G401.6 (cell line): Measurements from ENCODE around the gene MMP13.
"Not testable (repeated sequence)": the region's sequence is repeated elsewhere in the genome, so short reads cannot be mapped to it uniquely, and the experiment has no call there.

Experiments used
- FAIRE-seq: peaks from 2 replicates; lab custom pipeline; 2012; peaks lifted over from hg19 to GRCh38; lab: Jason Lieb, UNC

MMP13 gene

DNA sequence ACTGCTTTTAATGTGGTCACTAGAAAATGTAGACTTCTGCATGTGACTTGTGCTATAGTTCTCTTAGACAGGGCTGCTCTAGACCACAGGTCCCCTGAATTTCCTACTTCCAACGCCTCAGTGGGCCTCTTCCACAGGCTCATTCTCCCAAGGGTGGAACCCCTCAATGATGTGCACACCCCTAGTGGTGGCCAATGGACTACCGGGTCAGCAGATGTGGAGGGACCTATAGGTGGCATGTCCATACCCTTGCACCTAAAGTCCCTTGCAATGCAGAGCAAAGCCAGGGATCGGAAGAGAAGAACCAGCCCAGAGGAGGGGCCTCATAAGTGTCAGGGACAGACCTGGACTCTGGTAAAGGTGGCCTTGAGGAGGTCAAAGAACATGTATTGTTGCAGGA, 20.0 kb downstream of the MMP13 start:
- no peak for FAIRE-seq

DNA sequence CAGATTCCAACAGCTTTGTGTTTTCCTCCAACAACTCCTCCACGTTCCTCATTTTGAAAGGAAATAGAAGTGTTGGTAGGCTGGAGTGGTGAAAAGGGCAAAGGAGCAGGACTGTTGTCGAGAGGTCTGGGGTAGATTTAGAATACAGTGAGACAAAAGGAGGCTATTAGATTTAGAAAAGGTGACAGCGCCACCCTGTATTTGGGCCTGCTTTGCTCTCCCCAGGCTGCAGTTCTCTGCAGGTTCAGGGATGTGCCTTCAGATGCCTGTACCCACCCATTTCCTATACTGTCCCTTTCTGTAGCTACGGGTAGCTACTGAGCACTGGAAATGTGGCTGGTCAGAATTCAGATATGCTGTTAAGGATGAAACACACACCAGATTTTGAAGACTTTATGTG, 20.8 kb downstream of the MMP13 start:
- FAIRE-seq, result no peak

DNA sequence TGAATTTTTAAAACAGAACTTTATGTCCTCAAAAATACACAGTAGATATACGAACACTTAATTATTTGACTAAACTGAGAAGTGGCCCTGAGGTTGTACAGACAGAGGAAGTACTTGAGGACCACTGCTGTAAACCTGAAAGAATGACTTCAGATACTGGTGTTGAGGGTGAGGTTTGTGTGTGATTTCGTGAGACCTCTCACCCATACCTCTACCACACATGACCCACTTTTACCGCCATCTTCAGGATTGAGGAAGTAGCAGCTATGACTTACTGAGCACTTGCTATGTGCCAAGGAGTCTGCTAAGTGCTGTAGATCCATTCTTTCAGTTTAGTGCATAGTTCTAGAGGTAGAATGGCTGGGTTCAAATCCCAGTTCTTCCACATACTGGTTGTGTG, 21.9 kb downstream of the MMP13 start:
- no peak for FAIRE-seq

DNA sequence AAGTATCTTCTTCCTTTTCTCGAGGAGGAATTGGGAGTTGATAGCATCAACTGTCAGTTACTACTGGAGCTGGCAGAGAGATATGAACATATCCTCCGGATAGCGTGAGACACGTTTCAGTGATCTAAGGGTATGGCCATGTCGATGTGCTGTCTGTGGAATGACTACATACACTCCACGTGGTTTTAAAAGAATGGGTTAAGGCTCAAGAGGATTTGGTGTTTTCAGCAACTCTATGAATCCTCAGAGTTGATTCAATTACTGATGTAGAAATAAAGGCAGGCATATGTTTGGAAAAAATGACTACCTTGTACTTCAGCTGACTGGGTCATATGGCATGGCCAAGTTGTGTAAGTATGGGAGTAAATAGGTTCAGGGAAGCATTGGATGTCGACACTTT, 22.9 kb downstream of the MMP13 start:
- FAIRE-seq, result no peak

DNA sequence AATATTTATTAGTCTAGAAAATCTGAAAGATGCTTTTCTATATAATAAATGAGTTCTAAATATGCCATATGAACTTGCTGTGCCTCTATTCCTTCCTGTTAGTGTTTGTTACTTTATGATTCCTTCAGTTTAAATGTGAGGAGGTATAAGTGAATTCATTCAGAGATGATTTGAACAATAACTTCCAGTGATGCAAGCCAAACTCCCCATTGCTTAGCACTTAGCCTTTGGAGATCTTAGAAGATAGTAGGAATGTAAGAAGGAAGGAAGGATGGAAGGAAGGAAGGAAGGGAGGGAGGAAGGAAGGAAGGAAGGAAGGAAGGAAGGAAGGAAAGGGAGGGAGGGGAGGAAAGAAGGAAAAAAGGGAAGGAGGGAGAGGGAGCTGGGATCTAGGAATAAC, 25.1 kb downstream of the MMP13 start:
- no peak for FAIRE-seq

DNA sequence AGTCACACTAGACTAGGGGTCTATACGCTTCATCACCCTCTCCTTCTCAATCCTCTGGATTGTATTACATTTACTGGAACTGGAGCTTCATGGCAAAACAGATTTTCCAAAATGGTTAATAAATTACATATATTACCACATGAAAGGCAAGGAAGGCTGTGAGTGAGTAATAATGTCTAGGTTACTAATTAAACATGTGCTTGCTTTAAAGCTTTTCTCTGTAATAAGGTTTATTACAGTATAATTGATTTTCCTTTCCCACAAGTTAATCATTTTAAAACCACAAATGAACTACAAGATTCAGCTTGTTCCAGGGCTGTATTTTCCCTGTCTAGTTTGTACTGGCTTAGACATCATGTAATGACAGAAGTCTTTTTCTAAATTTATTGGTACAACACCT, 25.6 kb downstream of the MMP13 start:
- FAIRE-seq, result no peak

DNA sequence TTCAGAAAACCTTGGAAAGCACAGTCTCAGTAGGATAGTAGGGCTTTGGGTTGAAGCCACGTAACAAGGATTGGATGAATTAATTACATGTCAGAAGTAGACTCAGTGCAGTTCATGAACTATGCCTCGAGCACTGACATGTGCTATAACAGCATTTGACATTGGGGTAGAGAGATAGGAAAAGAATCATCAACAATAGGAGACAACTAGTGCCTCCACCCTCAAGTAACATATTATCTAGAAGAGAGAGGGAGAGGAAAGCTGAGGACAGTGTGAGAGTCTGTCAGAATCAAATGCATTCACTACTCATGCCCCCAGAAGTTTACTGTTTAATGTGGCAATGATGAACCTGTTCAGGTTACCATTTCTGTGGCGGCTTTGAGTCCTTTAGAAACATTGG, 26.4 kb downstream of the MMP13 start:
- FAIRE-seq, result no peak

DNA sequence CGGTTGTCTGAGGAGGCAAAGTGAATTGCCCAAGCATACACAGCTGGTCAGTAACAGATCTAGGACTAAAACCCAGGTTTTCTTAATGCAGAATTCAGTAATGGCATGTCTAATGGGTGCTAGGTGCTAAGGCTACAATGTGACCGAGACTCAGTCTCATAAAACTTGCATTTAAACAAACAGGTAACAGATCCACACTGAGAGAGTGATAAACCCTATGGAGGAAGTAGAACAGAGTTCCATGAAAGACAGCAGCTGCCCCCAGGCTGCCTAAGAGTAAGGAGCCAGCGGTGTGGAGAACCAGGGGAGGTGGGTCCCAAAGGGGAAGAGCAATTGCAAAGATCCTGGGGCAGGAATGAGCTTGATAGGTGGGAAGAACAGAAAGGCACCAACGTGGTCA, 27.3 kb downstream of the MMP13 start:
- no peak for FAIRE-seq

DNA sequence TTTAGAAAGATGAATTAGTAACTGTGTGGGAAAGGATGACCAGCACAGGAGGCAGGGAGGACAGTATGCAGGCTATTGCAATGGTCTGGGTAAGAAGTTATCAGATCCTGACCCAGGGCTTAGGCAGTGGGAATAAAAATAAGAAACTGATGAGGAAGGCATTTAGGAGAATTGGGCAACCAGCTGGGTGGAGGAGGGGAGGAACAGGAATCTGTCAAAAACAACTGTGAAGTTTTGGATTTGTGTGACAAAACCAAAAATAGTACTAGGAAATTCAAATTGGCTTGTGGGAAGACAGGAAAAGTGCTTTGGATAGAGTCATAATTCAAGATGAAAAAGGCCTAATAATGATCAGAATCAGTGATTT, 27.9 kb downstream of the MMP13 start:
- FAIRE-seq, result no peak

DNA sequence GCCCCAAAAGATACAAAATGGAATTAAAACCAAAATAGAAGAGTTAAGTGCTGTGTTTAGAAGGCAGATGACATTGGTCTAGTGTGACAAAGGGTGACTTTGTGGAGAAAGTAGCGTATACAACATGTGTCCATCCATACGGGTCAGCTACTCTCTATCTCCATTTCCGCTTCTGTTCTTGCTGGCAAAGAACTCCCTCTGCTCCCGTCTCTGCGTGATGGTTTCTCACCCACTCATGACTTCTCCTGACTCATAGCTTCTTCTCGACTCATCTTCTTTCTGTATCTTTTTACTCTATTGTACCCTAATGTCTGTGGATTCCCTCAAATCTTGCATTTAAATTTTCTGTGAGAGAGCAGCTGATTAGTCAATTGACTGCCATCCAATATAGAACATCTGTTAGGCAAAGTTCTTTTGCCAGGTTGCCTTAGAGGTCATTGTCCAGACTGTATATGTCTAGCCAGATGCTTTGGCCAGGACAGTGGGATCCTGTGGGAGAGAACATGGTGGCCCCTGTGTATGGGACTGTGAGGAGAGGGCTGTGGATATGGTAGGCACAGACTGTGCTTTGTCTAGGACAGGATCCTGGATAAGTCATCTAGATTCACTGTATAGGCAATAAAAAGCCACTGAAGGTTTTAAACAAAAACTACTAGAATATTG, 28.4 kb downstream of the MMP13 start:
- FAIRE-seq, result no peak

DNA sequence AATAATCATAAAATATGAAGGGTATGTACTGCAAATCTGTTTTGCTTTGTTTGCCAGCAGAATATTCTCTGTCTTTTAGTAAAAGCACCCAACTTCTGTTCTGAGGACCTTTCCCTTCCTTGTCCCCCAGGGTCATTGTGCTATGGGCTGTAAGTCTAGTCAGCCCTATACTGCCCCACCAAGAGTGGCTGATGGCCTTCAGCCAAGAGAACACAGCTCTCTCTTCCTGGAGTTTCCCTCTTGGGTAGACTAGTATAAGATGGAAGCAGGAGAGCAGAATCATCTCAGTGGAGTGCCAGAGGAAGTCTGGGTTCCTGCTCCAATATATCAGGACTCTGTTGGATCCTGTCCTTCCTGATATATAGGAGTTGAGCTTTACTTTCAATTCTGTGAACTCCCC, 29.0 kb downstream of the MMP13 start:
- FAIRE-seq, result no peak

DNA sequence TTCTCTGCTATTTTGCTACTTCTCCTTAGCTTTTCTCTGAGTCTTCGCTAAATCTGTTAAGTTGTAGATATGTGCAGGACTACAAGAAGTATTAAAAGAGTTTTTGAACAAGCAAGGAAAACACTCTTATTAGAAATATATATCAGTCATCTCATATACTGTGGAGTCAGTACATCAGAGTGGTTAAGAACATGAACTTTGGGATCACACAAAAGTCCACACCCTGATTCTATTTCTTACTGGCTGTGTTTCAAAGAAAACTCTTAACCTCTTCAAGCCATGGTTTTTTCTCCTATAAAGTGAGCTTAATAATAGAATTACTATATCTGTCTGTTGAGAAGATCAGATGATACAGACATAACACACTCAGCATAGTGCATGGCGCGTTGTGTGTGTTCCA, 29.5 kb downstream of the MMP13 start:
- no peak for FAIRE-seq

DNA sequence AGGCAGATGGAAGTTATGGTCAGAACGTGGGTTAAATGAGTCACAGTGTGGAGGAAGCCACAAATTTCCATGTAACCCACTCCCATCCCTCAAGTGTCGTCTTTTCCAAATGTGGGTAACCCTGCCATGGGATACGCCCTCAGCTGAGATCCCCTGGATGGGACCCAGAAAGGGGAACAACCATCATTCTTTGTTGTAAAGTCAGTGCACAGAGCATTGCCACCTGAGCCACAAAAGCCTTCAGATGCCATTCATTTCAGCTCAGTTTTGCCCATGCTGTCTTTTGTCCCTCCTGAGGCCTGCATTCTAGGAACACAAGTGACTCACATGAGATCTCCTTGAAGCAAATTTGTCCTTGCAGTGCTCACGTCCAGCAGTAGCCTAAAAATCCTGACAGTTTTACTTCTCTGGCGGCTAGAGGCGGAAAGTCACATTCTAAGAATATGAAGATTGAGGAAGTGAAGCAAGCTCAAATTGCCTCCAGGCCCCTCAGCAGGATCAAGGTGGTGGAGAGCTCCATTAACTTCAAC, 30.6 kb downstream of the MMP13 start:
- no peak for FAIRE-seq

DNA sequence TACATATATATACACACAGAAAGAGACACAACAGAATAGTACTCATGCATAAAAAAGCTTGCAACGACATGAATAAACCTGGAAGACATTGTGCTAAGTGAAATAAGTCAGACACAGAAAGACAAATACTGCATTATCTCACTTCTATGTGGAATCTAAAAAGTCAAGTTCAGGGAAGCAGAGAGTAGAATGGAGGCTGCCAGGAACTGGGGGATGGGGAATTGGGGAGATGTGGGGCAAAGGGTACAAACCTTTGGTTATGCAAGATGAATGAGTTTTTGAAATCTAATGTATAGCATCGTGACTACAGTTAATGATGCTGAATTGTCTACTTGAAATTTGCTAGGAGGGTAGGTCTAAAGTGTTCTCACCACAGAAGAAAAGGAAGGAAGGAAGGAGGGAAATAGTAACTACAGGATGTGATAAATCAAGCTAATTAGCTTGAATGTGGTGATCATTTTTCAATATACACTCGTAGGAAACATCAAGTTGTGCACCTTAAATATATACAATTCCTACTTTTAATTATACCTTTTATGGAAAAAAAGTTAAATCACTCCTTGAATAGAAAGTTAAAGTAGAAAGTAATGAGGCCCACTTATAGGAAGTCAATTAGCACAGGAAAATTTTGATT, 33.8 kb downstream of the MMP13 start:
- no peak for FAIRE-seq

DNA sequence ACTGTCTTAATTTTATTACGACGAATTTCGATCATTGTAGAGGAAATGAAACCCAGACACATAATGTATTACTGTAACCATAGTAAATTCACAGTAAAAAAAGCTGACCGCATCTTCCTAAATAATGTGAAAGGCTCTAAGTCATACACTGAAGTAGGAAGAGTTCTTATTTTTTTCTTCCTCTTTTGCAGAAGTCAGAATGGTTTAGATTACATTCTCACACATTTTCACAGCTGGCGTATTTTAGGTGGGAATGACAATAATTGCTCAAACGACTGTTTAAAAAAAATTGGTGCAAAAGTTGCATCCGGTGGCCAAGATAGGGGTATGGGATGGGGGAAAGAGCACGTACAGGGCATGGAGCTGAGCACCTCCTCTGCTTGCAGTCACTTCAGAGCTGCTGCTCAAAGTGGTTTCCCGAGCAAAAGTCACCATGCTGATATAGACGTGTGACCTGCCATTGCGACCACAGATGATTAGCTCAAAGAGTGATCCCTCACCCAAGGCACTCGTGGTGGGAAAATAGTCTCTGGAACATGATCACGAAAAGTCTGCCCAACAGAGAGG, 35.3 kb downstream of the MMP13 start:
- FAIRE-seq, result no peak

DNA sequence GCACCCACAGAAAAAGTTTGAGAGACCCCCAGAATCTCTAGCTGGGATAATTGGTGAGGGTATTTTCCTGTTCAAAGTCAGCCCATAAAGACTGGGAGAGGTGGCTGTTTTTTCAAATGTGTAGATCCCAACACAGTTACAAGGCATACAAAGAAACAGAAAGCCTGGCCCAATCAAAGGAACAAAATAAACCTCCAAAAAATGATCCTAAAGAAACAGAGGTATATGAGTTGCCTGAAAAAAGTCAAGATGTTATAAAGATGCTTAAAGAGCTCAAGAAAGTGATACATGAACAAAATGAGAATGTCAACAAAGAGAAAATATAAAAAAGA, 40.5 kb downstream of the MMP13 start:
- no peak for FAIRE-seq

DNA sequence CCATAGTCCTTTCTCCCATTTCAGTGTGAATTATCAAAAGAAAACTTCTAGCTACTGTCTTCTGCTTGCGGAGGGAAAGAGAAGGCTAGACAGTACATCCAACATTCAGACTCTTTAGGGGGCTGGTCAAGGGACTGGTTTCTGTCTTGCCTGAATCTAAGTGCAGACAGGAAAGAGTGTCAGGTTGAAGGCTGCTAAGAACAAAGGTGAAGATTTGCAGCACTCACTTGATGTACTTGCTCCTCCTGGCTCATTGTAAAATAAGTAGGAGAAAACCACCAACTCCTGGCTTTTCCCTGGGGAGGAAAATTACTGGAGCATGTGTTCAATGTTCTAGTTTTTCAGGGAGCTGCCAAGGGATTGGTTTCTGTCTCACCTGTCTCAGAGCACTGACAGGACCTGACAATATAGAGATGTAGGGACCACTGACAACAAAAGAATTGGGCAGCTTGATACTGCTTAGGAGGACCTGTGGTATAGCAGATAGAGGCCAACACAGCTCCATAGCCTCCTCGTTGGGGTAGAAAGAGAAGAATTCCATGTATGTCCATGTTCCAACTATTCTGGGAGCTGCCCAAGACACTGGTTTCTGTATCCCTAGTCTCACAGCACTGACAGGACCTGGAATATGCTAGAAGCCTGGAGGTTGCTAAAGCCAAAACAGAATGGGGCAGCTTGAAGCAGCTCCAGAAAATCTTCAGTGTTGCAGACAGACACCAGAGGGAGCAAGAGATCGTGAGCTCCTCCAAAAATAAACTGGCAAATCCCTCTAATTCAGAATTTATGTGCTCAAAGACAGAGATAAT, 41.1 kb downstream of the MMP13 start:
- peak; percentile 52 for FAIRE-seq

DNA sequence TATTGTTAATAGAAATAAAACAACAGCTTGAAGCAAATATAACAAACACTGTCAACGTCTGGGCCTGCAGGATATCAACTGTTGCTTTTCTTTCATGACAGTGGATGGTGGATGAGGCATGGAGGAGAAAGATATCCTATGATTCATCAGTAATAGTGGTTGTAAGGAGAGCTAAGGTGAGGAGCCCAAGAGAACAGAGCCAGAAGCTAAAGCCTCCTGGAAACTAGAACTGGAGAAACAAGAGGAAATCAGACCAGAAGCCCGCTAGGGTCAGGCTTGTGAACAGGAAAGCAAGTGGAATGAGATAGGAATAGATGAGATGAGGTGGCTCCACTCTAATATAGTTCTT, 43.1 kb downstream of the MMP13 start:
- FAIRE-seq, result no peak

DNA sequence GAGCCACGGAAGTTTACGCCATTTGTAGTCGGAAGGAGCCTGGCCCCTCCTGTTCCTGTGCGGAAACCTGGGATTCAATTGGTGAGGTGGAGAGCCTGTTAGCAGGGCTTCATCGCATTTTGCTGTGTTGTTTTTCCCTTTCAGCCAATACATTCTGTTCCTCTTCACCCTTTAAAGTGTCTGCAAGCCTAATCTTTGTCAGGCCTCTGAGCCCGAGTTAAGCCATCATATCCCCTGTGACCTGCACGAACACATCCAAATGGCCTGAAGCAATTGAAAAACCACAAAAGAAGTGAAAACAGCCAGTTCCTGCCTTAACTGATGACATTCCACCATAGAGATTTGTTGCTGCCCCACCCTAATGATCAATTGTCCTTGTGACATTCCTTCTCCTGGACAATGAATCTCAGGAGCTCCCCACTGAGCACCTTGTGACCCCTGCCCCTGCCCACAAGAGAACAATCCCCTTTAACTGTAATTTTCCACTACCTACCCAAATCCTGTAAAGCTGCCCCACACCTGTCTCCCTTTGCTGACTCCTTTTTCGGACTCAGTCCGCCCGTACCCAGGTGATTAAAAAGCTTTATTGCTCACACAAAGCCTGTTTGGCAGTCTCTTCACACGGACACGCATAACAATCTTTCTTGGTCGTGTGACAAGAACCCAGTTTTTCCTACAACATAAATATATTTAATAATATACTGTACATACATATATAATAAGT, 43.6 kb downstream of the MMP13 start:
- no peak for FAIRE-seq

DNA sequence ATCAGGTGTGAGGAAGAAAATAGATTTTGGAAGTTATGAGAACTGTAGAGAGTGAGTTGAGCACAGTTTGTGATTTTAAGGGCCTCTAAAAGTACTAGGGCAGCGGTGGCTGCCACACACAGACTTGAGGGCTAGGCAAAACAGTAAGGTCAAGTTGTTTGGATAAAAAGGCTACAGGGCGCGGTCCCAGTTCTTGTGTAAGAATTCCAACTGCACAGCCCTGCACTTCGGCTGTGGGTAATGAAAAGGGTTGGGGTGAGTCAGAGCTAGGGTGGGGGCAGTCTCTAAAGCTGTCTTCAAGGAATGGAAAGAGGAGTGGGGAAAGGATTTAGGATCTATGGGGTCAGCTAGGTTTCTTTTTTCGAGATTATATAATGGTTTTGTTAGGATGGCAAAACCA, 49.7 kb downstream of the MMP13 start:
- not testable (repeated sequence) for FAIRE-seq

DNA sequence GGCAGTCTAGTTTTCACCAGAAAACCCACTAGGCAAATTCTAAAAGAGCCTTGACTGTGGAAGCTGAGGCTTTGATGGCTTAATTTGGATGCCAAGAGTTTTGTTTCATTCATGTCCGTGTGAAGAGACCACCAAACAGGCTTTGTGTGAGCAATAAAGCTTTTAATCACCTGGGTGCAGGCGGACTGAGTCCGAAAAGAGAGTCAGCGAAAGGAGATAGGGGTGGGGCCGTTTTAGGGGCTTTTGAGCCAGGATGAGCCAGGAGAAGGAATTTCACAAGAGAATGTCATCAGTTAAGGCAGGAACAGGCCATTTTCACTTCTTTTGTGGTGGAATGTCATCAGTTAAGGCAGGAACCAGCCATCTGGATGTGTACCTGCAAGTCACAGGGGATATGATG, 51.6 kb downstream of the MMP13 start:
- not testable (repeated sequence) for FAIRE-seq

DNA sequence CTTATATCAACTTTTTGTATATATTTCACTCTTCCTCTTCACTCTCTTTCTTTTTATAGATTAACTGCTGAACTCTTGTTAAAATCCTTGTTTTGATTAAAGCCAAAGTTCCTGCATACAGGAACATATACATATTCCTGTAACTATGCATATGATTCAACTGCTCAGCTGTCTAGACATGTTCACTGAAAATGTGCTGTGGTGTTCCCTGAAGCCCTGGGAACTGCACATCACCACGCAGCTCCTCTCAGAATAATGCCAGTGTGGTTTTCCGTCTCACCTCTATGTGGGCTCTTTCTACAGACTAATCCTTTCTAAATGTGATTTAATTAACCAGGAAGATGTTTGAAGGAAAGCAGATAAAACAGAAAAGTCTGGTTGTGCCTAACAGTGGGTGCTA, 55.2 kb downstream of the MMP13 start:
- no peak for FAIRE-seq
